Gastrocnemius medialis (tissue), 4 donors: ENCODE results near the gene WDR37. TPM values are rescaled to one million over a fixed set of nuclear protein-coding genes. Genes with fewer than 3 reads are reported as not detected.

Experiments used
- ATAC-seq, 2 donors: fragments of 150-250 bp; one replicate each; pipeline ENCODE4 v1.9.1; 2016
- DNase-seq, 2 donors: peaks; one replicate each; pipeline ENCODE4 v3.0.0-alpha.2; 2019
- H3K27ac ChIP-seq, 4 donors: fragments of 200-600 bp; sonication (generic); 1 replicate in 1 of 4; 2 replicates in 3 of 4; pipeline ENCODE4 v1.5.1; 2016 to 2018; ENCODE audit warnings: mild to moderate bottlenecking in 2 of 4, moderate library complexity in 1 of 4
- H3K27me3 ChIP-seq, 3 donors: fragments of 200-600 bp; sonication (generic) in 2 of 3; 1 replicate in 1 of 3; 2 replicates in 2 of 3; pipeline versions ENCODE4 v1.5.1 to v1.6.0; 2016 to 2019; ENCODE audit warnings: mild to moderate bottlenecking in 1 of 3, moderate library complexity in 1 of 3
- H3K36me3 ChIP-seq, 2 donors: fragments of 200-600 bp; sonication (generic) in 1 of 2; one replicate each; pipeline ENCODE4 v1.5.1; 2017 to 2018
- H3K4me1 ChIP-seq, 2 donors: fragments of 200-600 bp; sonication (generic) in 1 of 2; one replicate each; pipeline ENCODE4 v1.5.1; 2016 to 2017; ENCODE audit warnings: mild to moderate bottlenecking in 2 of 2
- H3K4me3 ChIP-seq, 4 donors: fragments of 200-600 bp; sonication (generic) in 3 of 4; 1 replicate in 1 of 4; 2 replicates in 3 of 4; pipeline ENCODE4 v1.5.1; 2016 to 2019; ENCODE audit warnings: mild to moderate bottlenecking in 2 of 4
- H3K9me3 ChIP-seq, 3 donors: fragments of 200-600 bp; sonication (generic) in 2 of 3; 1 replicate in 1 of 3; 2 replicates in 2 of 3; pipeline ENCODE4 v1.5.1; 2016 to 2019
- POLR2A ChIP-seq, 2 donors: fragments of 450-650 bp; IDR thresholded peaks; one replicate each; pipeline ENCODE4 v1.6.1; 2017; ENCODE audit warnings: antibody characterized with exemption in 2 of 2, mild to moderate bottlenecking in 2 of 2, moderate library complexity in 2 of 2
- in situ Hi-C, 4 donors: fragments of 200-750 bp; cut with MboI; loops; one replicate each; pipeline versions ENCODE4 v1.15.0 to v1.8.0; 2017; ENCODE audit warnings: low sequenced_read_pairs in 4 of 4
- intact Hi-C: fragments of 100-400 bp; cut with DNase I; formaldehyde crosslinking; loops from one replicate; pipeline ENCODE4 v1.15.1; 2023; ENCODE audit warnings: low total_unique reads
- total RNA-seq, 4 donors: library from RNA; depleted of rRNA; stranded (reverse); fragments of >200 nt; gene quantifications; one replicate each; pipeline versions ENCODE4 v1.1.0 to v1.2.3, GENCODE V29; 2016
- TF ChIP-seq, protein P1 (sequence below), 5 experiments: fragments of 450-650 bp in 3 of 5; fragments of 200-600 bp in 2 of 5; sonication (generic) in 2 of 5; IDR thresholded peaks in 4 of 5; conservative IDR thresholded peaks in 1 of 5; 1 replicate in 4 of 5; 2 replicates in 1 of 5; pipeline ENCODE4 v1.5.1; 2016 to 2019; ENCODE audit warnings: antibody characterized with exemption in 5 of 5, mild to moderate bottlenecking in 3 of 5, moderate library complexity in 3 of 5

WDR37 gene
- total RNA-seq, 4 donors from 2014 or later, result 18.4 to 26.2 (median 23.2) TPM

DNA sequence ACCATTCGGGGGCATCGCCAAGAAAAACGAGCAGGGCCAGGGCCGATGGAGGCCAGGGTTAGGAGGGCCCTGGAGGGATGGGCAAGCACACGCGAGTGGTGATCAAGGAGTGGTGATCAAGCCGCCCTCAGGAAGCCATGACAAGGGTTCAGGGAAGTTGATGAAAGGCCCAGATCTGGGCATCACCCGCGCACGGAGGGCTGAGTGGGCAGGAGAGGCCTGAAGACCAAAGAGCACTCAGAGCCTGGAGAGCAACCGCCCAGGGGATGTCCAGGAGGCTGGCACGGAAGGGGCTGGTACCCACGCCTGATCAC lies 114.6 kb downstream of the WDR37 start:
- DNase-seq (no peak), ATAC-seq (no peak)
- H3K27me3 ChIP-seq, result peaks cover 0 to 10% (median 5%) of the 10 kb centered on the region in 3 donors
- no peak overlapping the region for H3K4me3 ChIP-seq
- no peaks in the 10 kb centered on the region for H3K9me3 ChIP-seq
- intact Hi-C loops (no loop called here), in situ Hi-C loops (no loop called here)
- H3K36me3 ChIP-seq, result no peaks in the 10 kb centered on the region
- H3K27ac ChIP-seq, result no peak overlapping the region
- TF ChIP-seq POLR2A (IDR thresholded peaks at IDR 0.05), result no peak
- TF ChIP-seq, protein P1, sequence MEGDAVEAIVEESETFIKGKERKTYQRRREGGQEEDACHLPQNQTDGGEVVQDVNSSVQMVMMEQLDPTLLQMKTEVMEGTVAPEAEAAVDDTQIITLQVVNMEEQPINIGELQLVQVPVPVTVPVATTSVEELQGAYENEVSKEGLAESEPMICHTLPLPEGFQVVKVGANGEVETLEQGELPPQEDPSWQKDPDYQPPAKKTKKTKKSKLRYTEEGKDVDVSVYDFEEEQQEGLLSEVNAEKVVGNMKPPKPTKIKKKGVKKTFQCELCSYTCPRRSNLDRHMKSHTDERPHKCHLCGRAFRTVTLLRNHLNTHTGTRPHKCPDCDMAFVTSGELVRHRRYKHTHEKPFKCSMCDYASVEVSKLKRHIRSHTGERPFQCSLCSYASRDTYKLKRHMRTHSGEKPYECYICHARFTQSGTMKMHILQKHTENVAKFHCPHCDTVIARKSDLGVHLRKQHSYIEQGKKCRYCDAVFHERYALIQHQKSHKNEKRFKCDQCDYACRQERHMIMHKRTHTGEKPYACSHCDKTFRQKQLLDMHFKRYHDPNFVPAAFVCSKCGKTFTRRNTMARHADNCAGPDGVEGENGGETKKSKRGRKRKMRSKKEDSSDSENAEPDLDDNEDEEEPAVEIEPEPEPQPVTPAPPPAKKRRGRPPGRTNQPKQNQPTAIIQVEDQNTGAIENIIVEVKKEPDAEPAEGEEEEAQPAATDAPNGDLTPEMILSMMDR (IDR thresholded peaks at IDR 0.05 in 4 of 5, conservative IDR thresholded peaks at IDR 0.05 in 1 of 5), result no peak
- no peaks in the 10 kb centered on the region for H3K4me1 ChIP-seq

DNA sequence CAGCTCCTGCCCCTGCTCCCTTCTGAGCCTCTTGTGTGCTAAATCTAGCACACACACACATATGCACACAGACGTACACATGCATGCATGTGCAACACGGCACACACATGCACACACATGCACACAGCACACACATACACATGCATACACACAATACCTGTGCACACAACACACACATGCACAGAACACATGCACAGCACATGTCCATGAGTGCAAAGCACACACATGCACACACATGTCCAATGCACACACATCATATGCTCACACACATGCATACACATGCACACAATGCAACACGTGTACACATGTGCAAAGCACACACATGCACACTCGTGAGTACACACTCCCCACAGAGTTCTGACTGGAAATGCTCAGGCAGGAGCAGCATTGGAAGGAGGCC lies 115.0 kb downstream of the WDR37 start:
- ATAC-seq (no peak), DNase-seq (no peak)
- Histone ChIP-seq H3K9me3 (no peaks in the 10 kb centered on the region), H3K27me3 (peaks cover 0 to 10% (median 5%) of the 10 kb centered on the region in 3 donors), H3K4me1 (no peaks in the 10 kb centered on the region), H3K27ac (no peak overlapping the region), H3K4me3 (no peak overlapping the region), H3K36me3 (no peaks in the 10 kb centered on the region)
- TF ChIP-seq, protein P1 (IDR thresholded peaks at IDR 0.05 in 4 of 5, conservative IDR thresholded peaks at IDR 0.05 in 1 of 5), result no peak
- TF ChIP-seq POLR2A (IDR thresholded peaks at IDR 0.05), result no peak
- in situ Hi-C loops, result no loop called here
- intact Hi-C loops, result no loop called here

DNA sequence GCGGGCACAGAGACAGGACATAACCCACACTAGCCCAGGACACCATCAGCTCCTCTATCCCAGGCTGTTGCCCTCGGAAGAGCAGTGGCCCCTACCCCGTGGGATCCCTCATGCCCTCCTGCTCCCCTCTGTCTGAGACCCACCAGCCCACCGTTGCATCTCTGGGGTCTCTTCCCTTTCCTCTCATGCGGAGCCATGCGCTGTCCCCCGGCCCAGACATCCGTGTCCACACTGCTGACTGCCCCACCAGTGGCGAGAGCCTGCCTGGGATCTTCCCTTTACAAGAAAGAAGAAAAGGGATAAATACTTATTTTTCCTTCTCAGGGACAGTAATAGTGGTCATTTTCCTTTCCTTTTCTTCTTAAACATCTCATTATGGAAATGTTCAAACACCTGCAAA lies 115.4 kb downstream of the WDR37 start:
- H3K36me3 ChIP-seq, result no peaks in the 10 kb centered on the region
- H3K27ac ChIP-seq, result no peak overlapping the region
- in situ Hi-C loops (no loop called here), intact Hi-C loops (no loop called here)
- ATAC-seq, result no peak
- no peak for DNase-seq
- peaks cover 0 to 9% (median 5%) of the 10 kb centered on the region in 3 donors for H3K27me3 ChIP-seq
- TF ChIP-seq, protein P1 (IDR thresholded peaks at IDR 0.05 in 4 of 5, conservative IDR thresholded peaks at IDR 0.05 in 1 of 5), result no peak
- TF ChIP-seq POLR2A (IDR thresholded peaks at IDR 0.05), result no peak
- H3K9me3 ChIP-seq, result no peaks in the 10 kb centered on the region
- no peak overlapping the region for H3K4me3 ChIP-seq
- no peaks in the 10 kb centered on the region for H3K4me1 ChIP-seq

DNA sequence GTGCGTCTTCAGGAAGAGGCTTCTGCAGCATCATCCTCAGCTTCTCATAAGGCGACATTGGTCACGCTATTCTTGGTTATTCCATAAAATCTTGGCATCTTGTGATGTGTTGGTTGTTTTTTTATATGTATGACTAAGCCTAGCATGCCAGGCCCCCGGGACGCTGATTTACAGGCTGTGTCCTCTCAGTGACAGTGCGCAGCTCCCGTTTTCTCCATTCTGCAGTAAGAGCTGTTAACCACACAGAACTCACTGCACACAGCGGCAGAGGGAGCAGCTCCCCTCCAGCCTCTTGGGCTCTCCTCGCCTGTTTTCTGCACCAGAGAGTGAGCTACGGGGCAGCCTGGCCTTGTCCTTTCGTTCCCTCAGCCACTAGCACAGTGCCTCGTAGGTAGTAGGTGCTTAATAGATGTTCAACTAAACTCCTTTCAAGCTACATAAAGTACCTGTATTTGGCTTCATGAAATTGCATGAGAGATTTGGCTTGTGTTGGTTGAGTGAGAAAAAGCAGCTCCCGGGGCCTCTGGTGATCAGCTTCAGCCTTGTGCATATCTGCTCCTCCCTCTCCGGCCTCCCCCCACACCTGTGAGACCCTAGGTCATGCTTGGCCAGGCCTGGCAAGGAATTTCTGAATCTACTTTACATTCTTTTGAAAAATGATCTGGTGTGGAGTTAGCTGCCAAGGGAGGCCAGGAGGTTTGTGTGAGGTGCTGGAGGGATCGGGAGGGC lies 116.2 kb downstream of the WDR37 start:
- Histone ChIP-seq H3K27ac (no peak overlapping the region), H3K4me3 (no peak overlapping the region), H3K4me1 (no peaks in the 10 kb centered on the region), H3K36me3 (no peaks in the 10 kb centered on the region), H3K9me3 (no peaks in the 10 kb centered on the region), H3K27me3 (peaks cover 0 to 8% (median 5%) of the 10 kb centered on the region in 3 donors)
- intact Hi-C loops (no loop called here), in situ Hi-C loops (no loop called here)
- TF ChIP-seq, protein P1 (IDR thresholded peaks at IDR 0.05 in 4 of 5, conservative IDR thresholded peaks at IDR 0.05 in 1 of 5), result no peak
- TF ChIP-seq POLR2A (IDR thresholded peaks at IDR 0.05), result no peak
- no peak for ATAC-seq
- DNase-seq, result no peak

DNA sequence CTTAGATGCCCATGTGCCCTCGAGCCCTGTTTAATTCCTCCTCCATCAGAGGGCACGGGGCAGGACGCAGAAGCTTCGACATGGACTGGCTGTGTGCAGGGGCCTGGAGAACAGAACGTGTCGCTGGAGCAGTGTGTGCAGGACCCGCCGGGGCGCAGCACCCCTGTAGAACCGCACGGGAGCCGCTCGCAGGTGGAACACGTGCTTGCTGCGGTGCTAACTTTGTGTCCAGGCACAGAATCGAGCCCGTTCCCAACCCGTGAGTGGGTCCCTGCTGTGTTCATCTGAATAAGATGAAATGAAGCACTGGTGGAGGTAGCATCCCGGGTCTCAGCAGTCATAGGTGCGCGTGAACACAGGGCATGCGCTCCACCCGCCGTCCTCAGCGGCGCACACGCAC lies 116.9 kb downstream of the WDR37 start:
- H3K27me3 ChIP-seq, result peaks cover 0 to 8% (median 5%) of the 10 kb centered on the region in 3 donors
- H3K36me3 ChIP-seq, result no peaks in the 10 kb centered on the region
- H3K9me3 ChIP-seq, result no peaks in the 10 kb centered on the region
- H3K4me1 ChIP-seq, result no peaks in the 10 kb centered on the region
- no peak overlapping the region for H3K27ac ChIP-seq
- TF ChIP-seq POLR2A (IDR thresholded peaks at IDR 0.05), result no peak
- TF ChIP-seq, protein P1 (IDR thresholded peaks at IDR 0.05 in 4 of 5, conservative IDR thresholded peaks at IDR 0.05 in 1 of 5), result no peak
- DNase-seq, result no peak
- in situ Hi-C loops, result no loop called here
- ATAC-seq, result no peak
- intact Hi-C loops, result no loop called here
- H3K4me3 ChIP-seq, result no peak overlapping the region
